ENCODE data around the gene ITGAL.
"Not testable (repeated sequence)": the region's sequence is repeated elsewhere in the genome, so short reads cannot be mapped to it uniquely, and the experiment has no call there.

DNA sequence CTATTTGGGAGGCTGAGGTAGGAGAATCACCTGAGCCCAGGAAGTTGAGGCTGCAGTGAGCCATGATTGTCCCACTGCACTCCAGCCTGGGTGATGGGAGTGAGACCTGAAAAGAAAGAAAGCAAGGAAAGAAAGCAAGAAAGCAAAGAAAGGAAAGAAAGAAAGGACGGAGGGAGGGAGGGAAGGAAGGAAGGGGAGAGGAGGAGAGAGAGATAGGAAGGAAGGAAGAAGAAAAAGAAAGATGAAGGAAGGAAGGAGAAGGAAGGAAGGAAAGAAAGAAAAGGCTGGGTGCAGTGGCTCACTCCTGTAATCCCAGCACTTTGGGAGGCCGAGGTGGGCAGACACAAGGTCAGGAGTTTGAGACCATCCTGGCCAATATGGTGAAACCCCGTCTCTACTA lies 5.2 kb downstream of the ITGAL start:
- not testable (repeated sequence) for TF ChIP-seq TAF1 (IDR thresholded peaks at IDR 0.05; ENCODE audit: borderline replicate concordance, low read depth, low read length); POLR2AphosphoS5 (IDR thresholded peaks at IDR 0.05; ENCODE audit: low read depth, low read length)
